Neural cell (in vitro differentiated cells): ENCODE measurements around the gene C11orf21. TPM values are rescaled to one million over a fixed set of nuclear protein-coding genes. Genes with fewer than 3 reads are reported as not detected.

Source experiments
- H2AFZ ChIP-seq: fragments of 200-600, 300-800 bp; sonication (generic), shearing (Covaris generic); 2 replicates; pipeline ENCODE4 v1.6.0; 2014; ENCODE audit warnings: low read depth, mild to moderate bottlenecking, antibody characterized with exemption, low read length, moderate library complexity
- H3F3A ChIP-seq: fragments of 200-600 bp; shearing (Covaris generic); 2 replicates; pipeline ENCODE4 v1.6.1; 2016; ENCODE audit warnings: mild to moderate bottlenecking, moderate library complexity, mixed read lengths, antibody characterized with exemption, low read length; ENCODE audit not compliant: insufficient read depth, poor library complexity, severe bottlenecking
- H3K27ac ChIP-seq: fragments of 200-600, 300-800 bp; sonication (generic), shearing (Covaris generic); 2 replicates; pipeline ENCODE4 v1.5.1; 2014; ENCODE audit warnings: mild to moderate bottlenecking, low read length, moderate library complexity
- H3K27me3 ChIP-seq: fragments of 300-800, 200-600 bp; sonication (generic), shearing (Covaris generic); 2 replicates; pipeline ENCODE4 v1.6.0; 2014; ENCODE audit warnings: mild to moderate bottlenecking, low read depth, low read length, moderate library complexity; ENCODE audit not compliant: insufficient read depth
- H3K36me3 ChIP-seq: fragments of 300-800, 200-600 bp; sonication (generic), shearing (Covaris generic); 2 replicates; pipeline ENCODE4 v1.5.1; 2014; ENCODE audit warnings: mild to moderate bottlenecking, antibody characterized with exemption, low read length, moderate library complexity; ENCODE audit not compliant: insufficient read depth
- H3K4me2 ChIP-seq: fragments of 300-800, 200-600 bp; sonication (generic), shearing (Covaris generic); 2 replicates; pipeline ENCODE4 v1.6.0; 2014; ENCODE audit warnings: mild to moderate bottlenecking, low read length
- H3K4me3 ChIP-seq: fragments of 300-800, 200-600 bp; sonication (generic), shearing (Covaris generic); 2 replicates; pipeline ENCODE4 v1.5.1; 2014; ENCODE audit warnings: mild to moderate bottlenecking, low read length, moderate library complexity
- H3K79me2 ChIP-seq: fragments of 200-600 bp; shearing (Covaris generic); replicated peaks from 2 replicates; pipeline ENCODE4 v1.6.0; 2014; ENCODE audit warnings: mild to moderate bottlenecking, low read length, moderate library complexity; ENCODE audit not compliant: insufficient read depth
- H3K9ac ChIP-seq: fragments of 300-800, 200-600 bp; sonication (generic), shearing (Covaris generic); 2 replicates; pipeline ENCODE4 v1.6.1; 2016; ENCODE audit warnings: mild to moderate bottlenecking, low read length, mixed read lengths
- H3K9me2 ChIP-seq: fragments of 200-600 bp; shearing (Covaris generic); 2 replicates; pipeline ENCODE4 v1.6.1; 2016; ENCODE audit warnings: mild to moderate bottlenecking, low read length, mixed read lengths; ENCODE audit not compliant: insufficient read depth
- H3K9me3 ChIP-seq: fragments of 200-600, 300-800 bp; sonication (generic), shearing (Covaris generic); 2 replicates; pipeline ENCODE4 v1.6.1; 2016; ENCODE audit warnings: mild to moderate bottlenecking, mixed run types, low read length, moderate library complexity, mixed read lengths
- H4K20me1 ChIP-seq: fragments of 200-600 bp; shearing (Covaris generic); 2 replicates; pipeline ENCODE4 v1.6.1; 2016; ENCODE audit warnings: mild to moderate bottlenecking, mixed run types; ENCODE audit not compliant: insufficient read depth
- EP300 ChIP-seq: fragments of 450-650 bp; conservative IDR thresholded peaks from 2 replicates; pipeline ENCODE4 v1.6.1; 2014; ENCODE audit warnings: antibody characterized with exemption, mild to moderate bottlenecking, moderate library complexity; ENCODE audit not compliant: poor library complexity, severe bottlenecking
- EZH2 ChIP-seq: fragments of 200-600, 300-800 bp; shearing (Covaris generic), sonication (generic); IDR thresholded peaks from 2 replicates; pipeline ENCODE4 v1.6.1; 2014; ENCODE audit warnings: antibody characterized with exemption, low read length, borderline replicate concordance, mild to moderate bottlenecking; ENCODE audit not compliant: insufficient read depth, poor library complexity, severe bottlenecking
- MXI1 ChIP-seq: fragments of 450-650 bp; conservative IDR thresholded peaks from 2 replicates; pipeline ENCODE4 v1.6.1; 2014; ENCODE audit warnings: antibody characterized with exemption, mild to moderate bottlenecking; ENCODE audit not compliant: poor library complexity, severe bottlenecking
- POLR2AphosphoS5 ChIP-seq: IDR thresholded peaks from 2 replicates; pipeline ENCODE4 v1.6.1; 2012
- RAD21 ChIP-seq: fragments of 450-650 bp; conservative IDR thresholded peaks from 2 replicates; pipeline ENCODE4 v1.6.1; 2014; ENCODE audit warnings: antibody characterized with exemption, mild to moderate bottlenecking, moderate library complexity
- REST ChIP-seq: IDR thresholded peaks from 2 replicates; pipeline ENCODE4 v1.6.1; 2012; ENCODE audit warnings: borderline replicate concordance
- SMC3 ChIP-seq: fragments of 450-650 bp; conservative IDR thresholded peaks from 2 replicates; pipeline ENCODE4 v1.6.1; 2014; ENCODE audit warnings: antibody characterized with exemption, mild to moderate bottlenecking, moderate library complexity; ENCODE audit not compliant: poor library complexity
- TAF1 ChIP-seq: IDR thresholded peaks from 2 replicates; pipeline ENCODE4 v1.6.1; 2012; ENCODE audit warnings: low read depth
- polyA plus RNA-seq: library from polyadenylated mRNA; depleted of rRNA; stranded (reverse); fragments of >200 nt; gene quantifications from 2 replicates; pipeline ENCODE4 v1.2.3, GENCODE V29; 2014

Gene C11orf21
- polyA plus RNA-seq, 1 donor from 2014 or later: not detected

GRCh38 chr11:2295971-2296912, 5.5 kb downstream of the C11orf21 start:
- H3K79me2 ChIP-seq: no peaks in the 10 kb centered on the region
- H3K27ac ChIP-seq: no peak overlapping the region
- no peak overlapping the region for H3K4me2 ChIP-seq

GRCh38 chr11:2294926-2295290, 6.8 kb downstream of the C11orf21 start:
- Histone ChIP-seq H3K27ac (no peak overlapping the region), H3K4me2 (no peak overlapping the region), H3K9ac (no peak overlapping the region), H3K4me3 (no peak overlapping the region), H3K79me2 (no peaks in the 10 kb centered on the region), H2AFZ (no peak overlapping the region), H4K20me1 (no peaks in the 10 kb centered on the region), H3K9me3 (no peaks in the 10 kb centered on the region), H3K9me2 (no peaks in the 10 kb centered on the region), H3F3A (no peaks in the 10 kb centered on the region), H3K36me3 (no peaks in the 10 kb centered on the region), H3K27me3 (no peaks in the 10 kb centered on the region)
- TF ChIP-seq EZH2 (no peak), RAD21 (no peak), MXI1 (no peak), SMC3 (no peak), POLR2AphosphoS5 (no peak), TAF1 (no peak), EP300 (no peak)

More at GRCh38 chr11:2295971-2296912, 5.5 kb downstream of the C11orf21 start:
- H3K9me2 ChIP-seq: no peaks in the 10 kb centered on the region
- no peaks in the 10 kb centered on the region for H3K36me3 ChIP-seq
- TF ChIP-seq EZH2: no peak
- no peak for TF ChIP-seq REST
- TF ChIP-seq POLR2AphosphoS5: no peak
- no peak for TF ChIP-seq RAD21
- TF ChIP-seq EP300: no peak
- no peak for TF ChIP-seq SMC3
- H3F3A ChIP-seq: no peaks in the 10 kb centered on the region
- H3K27me3 ChIP-seq: no peaks in the 10 kb centered on the region
- no peaks in the 10 kb centered on the region for H4K20me1 ChIP-seq
- H3K9ac ChIP-seq: no peak overlapping the region
- no peak overlapping the region for H2AFZ ChIP-seq
- H3K4me3 ChIP-seq: no peak overlapping the region
- H3K9me3 ChIP-seq: no peaks in the 10 kb centered on the region
